Iris pigment epithelial cell (primary cell): ENCODE measurements around the gene WASHC3.
"Not testable (repeated sequence)": the region's sequence is repeated elsewhere in the genome, so short reads cannot be mapped to it uniquely, and the experiment has no call there.

Source experiments
- DNase-seq: peaks from one replicate; pipeline ENCODE4 v3.0.0-alpha.2; 2011; ENCODE audit warnings: low read depth

The WASHC3 gene

DNA sequence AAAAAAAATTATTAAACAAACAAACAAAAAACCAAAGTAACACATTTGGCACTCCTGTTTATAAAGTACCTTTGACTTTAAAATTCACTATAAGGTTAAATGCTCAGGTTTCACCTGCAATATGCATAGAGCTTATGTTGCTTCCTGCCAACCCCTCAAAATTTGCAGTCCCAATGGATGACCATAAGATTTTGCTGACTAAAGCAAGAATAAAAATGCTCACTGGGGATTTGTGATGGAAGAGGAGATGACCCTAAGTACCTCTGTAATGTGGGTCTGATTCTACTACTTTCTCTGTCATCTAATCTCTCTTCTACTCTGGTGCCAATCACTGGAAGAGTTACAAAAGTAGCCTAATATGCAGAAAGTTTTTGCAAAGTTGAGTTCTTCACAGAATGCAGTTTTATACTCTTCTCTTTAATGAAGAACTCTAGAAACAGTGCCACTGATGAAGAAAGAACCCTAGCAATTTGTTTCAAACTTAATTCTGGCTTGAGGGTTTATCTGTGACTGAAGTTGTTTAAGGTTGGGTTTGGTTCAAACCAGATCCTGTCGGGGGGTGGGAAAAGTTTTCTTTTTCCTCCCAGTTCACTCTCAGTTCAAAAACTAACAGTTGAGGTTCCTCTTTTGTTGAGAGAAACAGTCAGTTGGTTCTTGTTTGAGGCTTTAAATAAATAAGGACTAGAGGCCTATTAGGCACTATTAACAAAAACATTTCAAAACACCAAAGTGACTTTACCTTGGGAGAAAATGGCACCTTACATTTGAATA, 10.9 kb downstream of the WASHC3 start:
- DNase-seq, result no peak

DNA sequence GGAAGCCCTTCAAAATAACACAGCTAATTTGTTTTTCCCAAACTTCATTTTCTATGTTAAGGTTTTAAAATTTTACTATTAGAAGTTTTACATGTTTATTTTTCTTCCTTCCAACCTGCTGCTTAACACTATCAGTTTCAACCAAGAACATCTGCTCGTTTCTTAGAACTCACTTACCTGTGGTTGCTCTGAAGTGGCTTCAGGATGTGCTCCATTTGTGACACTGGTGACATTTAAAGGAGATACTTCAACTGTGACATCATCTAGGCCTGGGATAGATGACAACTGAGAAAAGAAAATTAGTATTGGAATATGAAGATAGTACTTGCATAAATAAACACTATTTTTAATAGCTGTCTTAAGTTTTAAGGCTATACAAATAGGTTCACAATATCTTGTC, 17.9 kb downstream of the WASHC3 start:
- no peak for DNase-seq

- DNase-seq, result peak; percentile 45
Observed at GRCh38 chr12:102033991-102034745, 27.6 kb downstream of the WASHC3 start.

DNA sequence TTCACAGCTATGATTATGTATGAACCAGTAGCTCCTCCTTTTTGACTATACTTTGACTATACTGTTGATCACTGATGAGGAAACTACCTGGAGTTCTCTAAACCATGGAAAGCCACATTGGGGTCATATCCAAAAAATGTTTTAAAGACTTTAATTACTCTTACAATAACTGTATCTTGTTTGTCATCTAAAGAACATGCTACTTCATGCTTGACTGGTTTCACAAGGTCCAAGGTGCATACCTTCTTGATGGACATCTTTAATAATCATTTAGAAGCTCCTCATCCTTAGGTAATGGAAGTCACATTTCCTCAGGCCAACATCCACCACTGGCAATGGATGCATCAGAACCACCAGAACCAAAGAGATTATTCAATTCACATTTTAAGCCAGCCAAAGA, 29.9 kb downstream of the WASHC3 start:
- no peak for DNase-seq

DNA sequence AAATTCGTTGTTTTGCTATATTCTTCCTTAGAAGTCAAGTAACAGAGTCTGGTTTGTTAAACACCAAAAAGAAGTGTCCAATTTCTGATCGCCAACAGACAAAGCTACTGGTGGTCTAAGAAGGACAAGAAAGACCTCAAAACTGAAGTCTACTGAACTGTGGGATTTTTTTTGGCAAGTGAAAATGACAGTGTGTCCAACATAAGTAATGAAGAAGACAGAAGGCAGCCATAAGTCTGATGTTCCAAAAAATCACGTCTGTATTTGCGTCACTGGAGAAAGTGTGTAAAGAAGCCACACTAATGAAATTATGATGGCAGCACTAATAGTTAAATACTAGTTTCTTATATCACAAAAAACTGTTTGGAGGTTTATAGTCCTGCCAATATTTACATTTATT, 32.6 kb downstream of the WASHC3 start:
- no peak for DNase-seq

GRCh38 chr12:102026728-102027127, 35.1 kb downstream of the WASHC3 start:
- no peak for DNase-seq

GRCh38 chr12:102024765-102025164, 37.0 kb downstream of the WASHC3 start:
- no peak for DNase-seq

DNA sequence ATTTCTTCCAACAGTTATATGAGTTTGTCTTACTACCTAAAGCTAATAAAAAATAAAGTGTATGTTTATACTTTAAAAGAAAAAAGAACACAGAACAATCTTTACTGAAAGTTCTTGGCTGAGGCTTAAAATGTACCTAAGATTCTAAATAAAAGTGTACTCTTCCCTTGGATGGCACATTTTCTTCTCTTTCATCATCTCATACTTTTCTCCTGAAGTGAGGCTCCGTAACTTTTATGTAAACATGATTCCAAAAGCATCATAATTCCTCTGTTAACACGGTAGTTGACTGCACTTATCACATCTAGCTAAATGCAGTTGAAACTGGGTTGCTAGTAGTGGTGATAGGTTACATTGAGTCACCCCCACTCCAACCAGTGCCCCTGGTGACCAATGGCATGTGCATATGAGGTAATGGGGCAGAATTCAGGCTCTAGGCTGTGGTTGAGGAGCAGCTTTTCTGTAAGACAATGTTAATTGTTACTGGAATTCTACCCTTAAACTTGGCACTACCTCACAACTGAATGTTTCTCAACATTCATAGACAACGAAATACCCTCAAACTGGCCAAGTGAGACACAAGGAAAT, 38.4 kb downstream of the WASHC3 start:
- DNase-seq, result peak; percentile 89

DNA sequence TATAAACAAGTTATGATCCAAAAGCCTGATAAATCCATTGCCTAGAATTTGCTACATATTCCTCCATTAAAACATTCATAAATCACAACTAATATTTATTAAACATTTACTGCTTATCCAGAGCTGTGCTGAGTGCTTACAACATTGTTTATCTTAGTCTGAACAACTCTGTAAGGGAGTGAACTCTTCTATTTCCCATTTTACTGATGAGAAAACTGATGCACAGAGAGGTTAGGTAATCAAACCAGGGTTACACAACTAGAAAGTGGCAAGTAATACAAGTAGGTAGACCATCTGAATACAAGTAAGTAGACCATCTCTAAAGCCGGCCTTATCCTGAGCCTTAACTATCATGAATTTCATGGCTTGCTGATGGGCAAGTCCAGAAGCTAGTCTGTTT, 39.5 kb downstream of the WASHC3 start:
- no peak for DNase-seq

- no peak for DNase-seq
Observed at GRCh38 chr12:102021540-102022246, 40.1 kb downstream of the WASHC3 start.

GRCh38 chr12:102018607-102019006, 43.2 kb downstream of the WASHC3 start:
- DNase-seq, result not testable (repeated sequence)

DNA sequence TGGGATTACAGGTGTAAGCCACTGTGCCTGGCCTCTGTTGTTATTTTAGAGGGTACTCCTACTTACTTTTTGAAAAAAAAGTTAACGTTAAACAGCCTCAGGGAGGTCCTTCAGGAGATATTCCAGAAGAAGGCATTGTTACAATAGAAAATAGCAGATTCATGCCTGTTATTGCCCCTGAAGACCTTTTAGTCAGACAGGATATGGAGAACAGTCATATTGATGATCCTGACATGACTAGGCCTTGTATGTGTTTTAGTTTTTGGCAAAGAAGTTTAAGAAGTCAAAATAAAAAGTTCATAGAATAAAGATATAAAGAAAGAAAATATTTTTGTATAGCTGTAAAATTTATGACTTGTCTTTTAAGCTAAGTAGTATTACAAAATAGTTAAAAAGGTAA, 45.3 kb downstream of the WASHC3 start:
- no peak for DNase-seq

GRCh38 chr12:102010265-102010994, 51.4 kb downstream of the WASHC3 start:
- no peak for DNase-seq

GRCh38 chr12:102009796-102010195, 52.0 kb downstream of the WASHC3 start:
- no peak for DNase-seq

GRCh38 chr12:102008615-102009126, 53.1 kb downstream of the WASHC3 start:
- no peak for DNase-seq

DNA sequence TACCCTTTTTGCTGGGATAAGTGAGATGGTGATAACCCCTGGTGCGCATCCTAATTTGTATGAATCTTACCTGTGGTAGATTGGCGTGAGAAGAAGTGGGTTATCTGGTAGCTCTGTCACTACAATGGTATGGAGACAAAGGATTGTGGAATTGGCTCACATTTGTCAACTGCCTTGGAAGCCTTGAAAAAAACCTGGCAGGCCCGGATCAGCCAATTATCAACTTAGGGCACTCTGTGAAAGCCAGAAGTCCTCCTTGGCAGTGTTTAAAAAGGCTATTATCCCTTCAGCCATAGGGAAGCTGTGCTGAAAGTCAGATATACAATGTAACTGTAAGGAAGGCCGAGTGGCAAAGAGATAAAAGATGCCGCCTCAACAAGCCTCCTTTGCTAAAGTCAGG, 56.5 kb downstream of the WASHC3 start:
- DNase-seq, result no peak

DNA sequence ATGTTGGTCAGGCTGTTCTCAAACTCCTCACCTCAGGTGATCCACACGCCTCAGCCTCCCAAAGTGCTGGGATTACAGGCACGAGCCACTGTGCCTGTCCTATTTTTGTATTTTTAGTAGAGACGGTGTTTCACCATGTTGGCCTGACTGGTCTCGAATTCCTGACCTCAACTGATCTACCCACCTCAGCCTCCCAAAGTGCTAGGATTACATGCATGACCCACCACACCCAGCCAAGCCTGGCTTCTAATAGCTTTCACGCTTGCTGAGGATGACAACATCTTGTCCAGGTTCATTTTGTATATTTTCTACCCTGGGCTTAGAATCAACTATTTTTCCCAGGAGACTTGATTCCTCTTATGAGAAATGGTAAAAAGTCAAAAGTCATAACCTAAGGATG, 64.7 kb downstream of the WASHC3 start:
- DNase-seq, result no peak

DNA sequence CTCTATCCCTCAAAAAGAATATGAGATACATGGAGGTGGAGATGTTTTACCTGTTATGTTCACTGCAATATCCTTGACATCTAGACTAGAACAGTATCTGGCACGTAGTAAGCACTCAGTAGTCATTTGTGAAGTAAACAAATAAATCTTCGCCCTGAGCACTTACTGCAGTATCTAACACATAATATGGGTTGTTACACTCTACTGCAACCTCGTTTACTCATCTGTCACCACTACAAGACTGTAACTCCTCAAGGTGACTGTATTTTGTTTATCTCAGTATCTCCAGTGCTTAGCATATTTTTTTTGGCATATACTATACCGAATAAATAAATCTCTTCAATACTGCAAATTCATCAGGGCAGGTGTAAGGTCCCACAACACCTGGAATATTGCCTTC, 66.1 kb downstream of the WASHC3 start:
- no peak for DNase-seq

GRCh38 chr12:101992091-101992490, 69.7 kb downstream of the WASHC3 start:
- peak; percentile 2 for DNase-seq

- DNase-seq, result no peak
Observed at GRCh38 chr12:101982307-101982706, 79.5 kb downstream of the WASHC3 start.

GRCh38 chr12:101981868-101982267, 79.9 kb downstream of the WASHC3 start:
- no peak for DNase-seq

- no peak for DNase-seq
Observed at GRCh38 chr12:101968770-101969169, 93.0 kb downstream of the WASHC3 start.
